ENCODE results near the gene POMP.

GRCh38 chr13:28636069-28636468 lies 22.9 kb upstream of the POMP start:
- TF ChIP-seq, protein P1, sequence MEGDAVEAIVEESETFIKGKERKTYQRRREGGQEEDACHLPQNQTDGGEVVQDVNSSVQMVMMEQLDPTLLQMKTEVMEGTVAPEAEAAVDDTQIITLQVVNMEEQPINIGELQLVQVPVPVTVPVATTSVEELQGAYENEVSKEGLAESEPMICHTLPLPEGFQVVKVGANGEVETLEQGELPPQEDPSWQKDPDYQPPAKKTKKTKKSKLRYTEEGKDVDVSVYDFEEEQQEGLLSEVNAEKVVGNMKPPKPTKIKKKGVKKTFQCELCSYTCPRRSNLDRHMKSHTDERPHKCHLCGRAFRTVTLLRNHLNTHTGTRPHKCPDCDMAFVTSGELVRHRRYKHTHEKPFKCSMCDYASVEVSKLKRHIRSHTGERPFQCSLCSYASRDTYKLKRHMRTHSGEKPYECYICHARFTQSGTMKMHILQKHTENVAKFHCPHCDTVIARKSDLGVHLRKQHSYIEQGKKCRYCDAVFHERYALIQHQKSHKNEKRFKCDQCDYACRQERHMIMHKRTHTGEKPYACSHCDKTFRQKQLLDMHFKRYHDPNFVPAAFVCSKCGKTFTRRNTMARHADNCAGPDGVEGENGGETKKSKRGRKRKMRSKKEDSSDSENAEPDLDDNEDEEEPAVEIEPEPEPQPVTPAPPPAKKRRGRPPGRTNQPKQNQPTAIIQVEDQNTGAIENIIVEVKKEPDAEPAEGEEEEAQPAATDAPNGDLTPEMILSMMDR (IDR thresholded peaks at IDR 0.05): no peak
- TF ChIP-seq POLR2A (IDR thresholded peaks at IDR 0.05): no peak
- TF ChIP-seq POLR2AphosphoS5 (IDR thresholded peaks at IDR 0.05; ENCODE audit: insufficient read depth in 1 of 2, low read depth in 1 of 2): no peak

All from vagina (tissue), 2 donors.